GM23248 (cell line): ENCODE measurements around the gene TRAP1. TPM values are rescaled to one million over a fixed set of nuclear protein-coding genes. Genes with fewer than 3 reads are reported as not detected.

ENCODE experiments used
- DNase-seq: peaks from one replicate; pipeline ENCODE4 v3.0.0-alpha.2; 2015
- H2AFZ ChIP-seq: fragments of 200-600 bp; sonication (generic); 2 replicates; pipeline ENCODE4 v1.6.1; 2016; ENCODE audit warnings: antibody characterized with exemption
- H3F3A ChIP-seq: fragments of 200-600 bp; sonication (generic); 2 replicates; pipeline ENCODE4 v1.6.1; 2016; ENCODE audit warnings: mild to moderate bottlenecking, antibody characterized with exemption, mixed run types; ENCODE audit not compliant: insufficient read depth
- H3K27ac ChIP-seq: fragments of 200-600 bp; sonication (generic); 2 replicates; pipeline ENCODE4 v1.5.1; 2016; ENCODE audit warnings: mild to moderate bottlenecking
- H3K27me3 ChIP-seq: fragments of 200-600 bp; sonication (generic); replicated peaks from 2 replicates; pipeline ENCODE4 v1.6.1; 2016; ENCODE audit warnings: mild to moderate bottlenecking; ENCODE audit not compliant: insufficient read depth
- H3K36me3 ChIP-seq: fragments of 200-600 bp; sonication (generic); 2 replicates; pipeline ENCODE4 v1.6.1; 2016; ENCODE audit warnings: low read depth, mild to moderate bottlenecking
- H3K4me1 ChIP-seq: fragments of 200-600 bp; sonication (generic); 2 replicates; pipeline ENCODE4 v1.6.1; 2016; ENCODE audit warnings: mild to moderate bottlenecking; ENCODE audit not compliant: insufficient read depth
- H3K4me2 ChIP-seq: fragments of 200-600 bp; sonication (generic); one replicate; pipeline ENCODE4 v1.6.1; 2016; ENCODE audit warnings: mild to moderate bottlenecking; ENCODE audit not compliant: unreplicated experiment
- H3K4me3 ChIP-seq: fragments of 200-600 bp; sonication (generic); 2 replicates; pipeline ENCODE4 v1.5.1; 2016; ENCODE audit warnings: mild to moderate bottlenecking
- H3K79me2 ChIP-seq: fragments of 200-600 bp; sonication (generic); 2 replicates; pipeline ENCODE4 v1.6.1; 2016; ENCODE audit warnings: mild to moderate bottlenecking; ENCODE audit not compliant: insufficient read depth
- H3K9ac ChIP-seq: fragments of 200-600 bp; sonication (generic); 2 replicates; pipeline ENCODE4 v1.6.1; 2016; ENCODE audit warnings: mild to moderate bottlenecking
- H3K9me2 ChIP-seq: fragments of 200-600 bp; sonication (generic); 2 replicates; pipeline ENCODE4 v1.6.1; 2016; ENCODE audit warnings: mixed run types, mild to moderate bottlenecking, moderate library complexity; ENCODE audit not compliant: insufficient read depth
- H3K9me3 ChIP-seq: fragments of 200-600 bp; sonication (generic); one replicate; pipeline ENCODE4 v1.6.1; 2017; ENCODE audit warnings: low read depth
- H4K20me1 ChIP-seq: fragments of 200-600 bp; sonication (generic); 2 replicates; pipeline ENCODE4 v1.6.0; 2016; ENCODE audit not compliant: insufficient read depth
- EZH2 ChIP-seq: fragments of 200-600 bp; sonication (generic); IDR thresholded peaks from 2 replicates; pipeline ENCODE4 v1.6.1; 2018; ENCODE audit warnings: antibody characterized with exemption, mild to moderate bottlenecking; ENCODE audit not compliant: insufficient read depth, poor library complexity, severe bottlenecking
- EZH2phosphoT487 ChIP-seq: fragments of 200-600 bp; sonication (generic); IDR thresholded peaks from 2 replicates; pipeline ENCODE4 v1.6.1; 2018; ENCODE audit warnings: antibody characterized with exemption, moderate library complexity, mild to moderate bottlenecking, low read depth; ENCODE audit not compliant: insufficient read depth
- WGBS, 2 experiments: methylation state at CpG; one replicate each; pipeline ENCODE4 v1.1.6; 2015 to 2017; ENCODE audit warnings: low lambda C conversion rate in 2 of 2, low coverage in 1 of 2; ENCODE audit errors: missing lambda C conversion rate in 2 of 2; 5-methylcytosine and 5-hydroxymethylcytosine counted together
- in situ Hi-C: fragments of 300-500 bp; cut with MboI; formaldehyde crosslinking; loops from 2 replicates; pipeline ENCODE4 v1.15.0; 2020
- polyA plus RNA-seq: library from polyadenylated mRNA; unstranded; fragments of >200 nt; fragmentation: Nextera tagmentation; extraction: Ambion mirVana; gene quantifications from 2 replicates; pipeline ENCODE4 v1.2.1, GENCODE V29; 2016
- total RNA-seq: library from RNA; depleted of rRNA; stranded (reverse); fragments of >200 nt; shearing (Covaris generic); gene quantifications from 2 replicates; pipeline ENCODE4 v1.2.3, GENCODE V29; 2014

Gene TRAP1
- total and polyA plus RNA-seq, 2 experiments from 2014 or later, result 56.6 to 73.4 TPM

- Histone ChIP-seq H3F3A (no peaks in the 10 kb centered on the region), H3K4me3 (no peak overlapping the region), H2AFZ (no peak overlapping the region), H3K9ac (no peak overlapping the region), H3K9me2 (no peaks in the 10 kb centered on the region), H3K4me2 (no peak overlapping the region), H3K9me3 (no peaks in the 10 kb centered on the region), H3K79me2 (peaks cover 81% of the 10 kb centered on the region), H3K4me1 (peaks cover 10% of the 10 kb centered on the region), H3K27ac (no peak overlapping the region), H3K27me3 (no peaks in the 10 kb centered on the region), H3K36me3 (no peaks in the 10 kb centered on the region), H4K20me1 (no peaks in the 10 kb centered on the region)
- TF ChIP-seq EZH2phosphoT487, result no peak
- no peak for DNase-seq
- WGBS, 2 experiments, result 83 to 88% methylated on average over 15 of the region's 15 CpGs
- in situ Hi-C loops, result no loop called here
Measured at GRCh38 chr16:3713587-3714242, 3.6 kb downstream of the TRAP1 start.

- Histone ChIP-seq H4K20me1 (no peaks in the 10 kb centered on the region), H3K79me2 (peaks cover 87% of the 10 kb centered on the region), H3K4me3 (no peak overlapping the region), H3F3A (no peaks in the 10 kb centered on the region), H3K36me3 (no peaks in the 10 kb centered on the region), H3K9me3 (no peaks in the 10 kb centered on the region), H3K9me2 (no peaks in the 10 kb centered on the region), H2AFZ (no peak overlapping the region), H3K4me1 (peaks cover 6% of the 10 kb centered on the region; the same call in 1 of the 2 replicates), H3K4me2 (no peak overlapping the region), H3K27ac (no peak overlapping the region), H3K9ac (no peak overlapping the region), H3K27me3 (no peaks in the 10 kb centered on the region)
- WGBS, 2 experiments, result 91 to 95% methylated on average over 16 of the region's 16 CpGs
- DNase-seq, result no peak
- TF ChIP-seq EZH2 (no peak), EZH2phosphoT487 (no peak)
- in situ Hi-C loops, result no loop called here
Measured at GRCh38 chr16:3712861-3713372, 4.4 kb downstream of the TRAP1 start.

GRCh38 chr16:3706253-3707012, 10.9 kb downstream of the TRAP1 start:
- WGBS, 2 experiments, result 96 to 98% methylated on average over 10 of the region's 10 CpGs

GRCh38 chr16:3702082-3702481, 15.2 kb downstream of the TRAP1 start:
- H3K9ac ChIP-seq, result no peak overlapping the region
- no peak overlapping the region for H3K4me3 ChIP-seq
- 0 out of 2 replicates have a peak, but pooled peaks cover 1% of the 10 kb centered on the region for H3F3A ChIP-seq
- H3K9me3 ChIP-seq, result no peaks in the 10 kb centered on the region
- no peaks in the 10 kb centered on the region for H3K36me3 ChIP-seq
- no peak overlapping the region for H3K27ac ChIP-seq
- H3K27me3 ChIP-seq, result no peaks in the 10 kb centered on the region
- H3K4me1 ChIP-seq, result no peaks in the 10 kb centered on the region
- WGBS, 2 experiments, result 95 to 97% methylated on average over 7 of the region's 7 CpGs
- H2AFZ ChIP-seq, result no peak overlapping the region
- in situ Hi-C loops, result no loop called here
- H3K79me2 ChIP-seq, result peaks cover 48% of the 10 kb centered on the region
- no peaks in the 10 kb centered on the region for H4K20me1 ChIP-seq
- DNase-seq, result no peak
- no peak for TF ChIP-seq EZH2
- no peak for TF ChIP-seq EZH2phosphoT487
- H3K4me2 ChIP-seq, result no peak overlapping the region
- no peaks in the 10 kb centered on the region for H3K9me2 ChIP-seq

More at GRCh38 chr16:3706253-3707012, 10.9 kb downstream of the TRAP1 start:
- Histone ChIP-seq H3K36me3 (no peaks in the 10 kb centered on the region), H3K4me3 (no peak overlapping the region), H3K27ac (no peak overlapping the region), H3K27me3 (no peaks in the 10 kb centered on the region), H3K4me2 (no peak overlapping the region), H2AFZ (no peak overlapping the region), H3K9me3 (no peaks in the 10 kb centered on the region), H4K20me1 (no peaks in the 10 kb centered on the region), H3K9ac (no peak overlapping the region), H3F3A (no peaks in the 10 kb centered on the region), H3K79me2 (peaks cover 65% of the 10 kb centered on the region), H3K4me1 (no peaks in the 10 kb centered on the region), H3K9me2 (no peaks in the 10 kb centered on the region)
- TF ChIP-seq EZH2, result no peak
- no peak for TF ChIP-seq EZH2phosphoT487
- no peak for DNase-seq
- in situ Hi-C loops, result no loop called here
